Thyroid gland (tissue), 4 donors: ENCODE measurements around the gene DMGDH. TPM values are rescaled to one million over a fixed set of nuclear protein-coding genes. Genes with fewer than 3 reads are reported as not detected.

ENCODE experiments used
- DNase-seq, 2 donors: peaks; one replicate each; pipeline ENCODE4 v3.0.0-alpha.2; 2019
- H3K27ac ChIP-seq, 3 donors: fragments of 200-600 bp; sonication (generic); 1 replicate in 2 of 3; 2 replicates in 1 of 3; pipeline ENCODE4 v1.5.1; 2016 to 2019; ENCODE audit warnings: mild to moderate bottlenecking in 1 of 3, moderate library complexity in 1 of 3
- H3K27me3 ChIP-seq: fragments of 200-600 bp; sonication (generic); one replicate; pipeline ENCODE4 v1.5.1; 2019
- H3K36me3 ChIP-seq, 2 donors: fragments of 200-600 bp; sonication (generic); one replicate each; pipeline ENCODE4 v1.5.1; 2016 to 2019
- H3K4me1 ChIP-seq, 2 donors: fragments of 200-600 bp; sonication (generic); one replicate each; pipeline ENCODE4 v1.5.1; 2017 to 2019
- H3K4me3 ChIP-seq, 3 donors: fragments of 200-600 bp; sonication (generic); replicated peaks in 1 of 3; 1 replicate in 2 of 3; 2 replicates in 1 of 3; pipeline ENCODE4 v1.5.1; 2016; ENCODE audit warnings: mild to moderate bottlenecking in 1 of 3
- H3K9me3 ChIP-seq: fragments of 200-600 bp; sonication (generic); one replicate; pipeline ENCODE4 v1.5.1; 2017
- CTCF ChIP-seq, 6 experiments: fragments of 200-600 bp in 3 of 6; fragments of 450-650 bp in 3 of 6; sonication (generic) in 3 of 6; IDR thresholded peaks; one replicate each; pipeline ENCODE4 v1.5.1; 2016 to 2019; ENCODE audit warnings: antibody characterized with exemption in 6 of 6, mild to moderate bottlenecking in 2 of 6, inconsistent platforms in 1 of 6, moderate library complexity in 1 of 6
- POLR2A ChIP-seq, 2 donors: fragments of 450-650 bp; IDR thresholded peaks; one replicate each; pipeline ENCODE4 v1.6.1; 2017; ENCODE audit warnings: antibody characterized with exemption in 2 of 2, mild to moderate bottlenecking in 2 of 2, moderate library complexity in 1 of 2
- WGBS, 2 donors: methylation state at CpG; one replicate each; pipeline ENCODE4 v1.1.5; 2017; 5-methylcytosine and 5-hydroxymethylcytosine counted together
- intact Hi-C: fragments of 100-400 bp; cut with DNase I; formaldehyde crosslinking; loops from one replicate; pipeline ENCODE4 v1.15.1; 2023
- total RNA-seq, 4 donors: library from RNA; depleted of rRNA; stranded (reverse); fragments of >200 nt; gene quantifications; one replicate each; pipeline ENCODE4 v1.2.3, GENCODE V29; 2016

Gene DMGDH
- 10 to 100 TPM in 2 of 4 donors, 1 to 10 TPM in 2; 7.0 to 15.9 (median 10.4) TPM for total RNA-seq

GRCh38 chr5:79069488-79070349 is at the start of gene DMGDH, which contains the start of gene BHMT2:
Gene DMGDH, minus strand, starts transcription at chr5:79069674. Its CDS starts 54 bp downstream, at chr5:79069620.
Gene BHMT2, plus strand, starts transcription at chr5:79069767. Its CDS starts 16 bp downstream, at chr5:79069783.
- TF ChIP-seq POLR2A (IDR thresholded peaks at IDR 0.05) (peak in 1 of 2 donors; percentile 25), CTCF (IDR thresholded peaks at IDR 0.05) (no peak)
- no peaks in the 10 kb centered on the region for H3K36me3 ChIP-seq
- H3K27me3 ChIP-seq, result no peaks in the 10 kb centered on the region
- H3K4me1 ChIP-seq, result peaks cover 0 to 5% of the 10 kb centered on the region in 2 donors
- WGBS, 2 donors, result 52 to 57% methylated on average over 15 to 36 of the region's 79 CpGs
- DNase-seq, result peak; percentile 60
- H3K27ac ChIP-seq, result peak within 1 kb of the TSS in 1 of 3 donors; percentile 58
- peak within 1 kb of the TSS; percentile 20 to 25 (median 24) for H3K4me3 ChIP-seq
- intact Hi-C loops, result no loop called here
- H3K9me3 ChIP-seq, result no peaks in the 10 kb centered on the region

- 79 to 87% methylated on average over 5 of the region's 5 CpGs for WGBS, 2 donors
Observed at GRCh38 chr5:79112703-79113058, 43.2 kb upstream of the DMGDH start.

GRCh38 chr5:79111960-79112702 is 42.7 kb upstream of the DMGDH start:
- H3K9me3 ChIP-seq, result no peaks in the 10 kb centered on the region
- H3K27me3 ChIP-seq, result peaks cover 8% of the 10 kb centered on the region
- no peak overlapping the region for H3K27ac ChIP-seq
- WGBS, 2 donors, result 10 to 11% methylated on average over 26 to 29 of the region's 39 CpGs
- TF ChIP-seq CTCF (IDR thresholded peaks at IDR 0.05), result no peak
- no peak for TF ChIP-seq POLR2A (IDR thresholded peaks at IDR 0.05)
- intact Hi-C loops, result no loop called here
- H3K36me3 ChIP-seq, result no peaks in the 10 kb centered on the region
- DNase-seq, result no peak
- H3K4me3 ChIP-seq, result no peak overlapping the region
- H3K4me1 ChIP-seq, result peaks cover 0 to 3% of the 10 kb centered on the region in 2 donors

More at GRCh38 chr5:79112703-79113058, 43.2 kb upstream of the DMGDH start:
- TF ChIP-seq POLR2A (IDR thresholded peaks at IDR 0.05) (no peak), CTCF (IDR thresholded peaks at IDR 0.05) (no peak)
- Histone ChIP-seq H3K27ac (no peak overlapping the region), H3K36me3 (no peaks in the 10 kb centered on the region), H3K4me1 (peaks cover 0 to 3% of the 10 kb centered on the region in 2 donors), H3K4me3 (no peak overlapping the region), H3K27me3 (peaks cover 8% of the 10 kb centered on the region), H3K9me3 (no peaks in the 10 kb centered on the region)
- DNase-seq, result no peak
- intact Hi-C loops, result no loop called here

- H3K27me3 ChIP-seq, result peaks cover 8% of the 10 kb centered on the region
- TF ChIP-seq CTCF (IDR thresholded peaks at IDR 0.05) (no peak), POLR2A (IDR thresholded peaks at IDR 0.05) (no peak)
- no peaks in the 10 kb centered on the region for H3K36me3 ChIP-seq
- 27 to 30% methylated on average over 23 to 31 of the region's 32 CpGs for WGBS, 2 donors
- intact Hi-C loops, result no loop called here
- no peak for DNase-seq
- no peaks in the 10 kb centered on the region for H3K9me3 ChIP-seq
- H3K4me1 ChIP-seq, result peaks cover 0 to 3% of the 10 kb centered on the region in 2 donors
- no peak within 1 kb of the TSS for H3K27ac ChIP-seq
- no peak within 1 kb of the TSS for H3K4me3 ChIP-seq
Observed at GRCh38 chr5:79111387-79111959, 42.0 kb upstream of the DMGDH start, which contains the start of gene BHMT. Gene BHMT, plus strand, starts transcription at chr5:79111809. Its CDS starts 77 bp downstream, at chr5:79111886.
